Liver (tissue), 9 donors: Measurements from ENCODE around the gene GRIA1. TPM values are rescaled to one million over a fixed set of nuclear protein-coding genes. Genes with fewer than 3 reads are reported as not detected.

ENCODE experiments used
- DNase-seq: peaks from one replicate; pipeline ENCODE4 v3.0.0-alpha.2; 2017; ENCODE audit warnings: low spot score
- H3K27ac ChIP-seq, 2 donors: one replicate each; pipeline ENCODE4 v1.7.0; 2013; ENCODE audit warnings: inconsistent platforms in 2 of 2, low read length in 2 of 2, control low read depth in 1 of 2, low read depth in 1 of 2, mild to moderate bottlenecking in 1 of 2
- H3K27me3 ChIP-seq, 4 donors: one replicate each; pipeline versions ENCODE4 v1.6.1 to v1.7.0; 2013; ENCODE audit warnings: low read length in 3 of 4, inconsistent platforms in 1 of 4, mild to moderate bottlenecking in 1 of 4, moderate library complexity in 1 of 4; ENCODE audit not compliant: control insufficient read depth in 4 of 4, insufficient read depth in 4 of 4
- H3K36me3 ChIP-seq, 4 donors: one replicate each; pipeline versions ENCODE4 v1.6.1 to v1.7.0; 2013; ENCODE audit warnings: low read length in 3 of 4, mild to moderate bottlenecking in 3 of 4, low read depth in 1 of 4, moderate library complexity in 1 of 4; ENCODE audit not compliant: control insufficient read depth in 4 of 4, insufficient read depth in 3 of 4
- H3K4me1 ChIP-seq, 4 donors: one replicate each; pipeline versions ENCODE4 v1.6.1 to v1.7.0; 2013; ENCODE audit warnings: low read length in 3 of 4, mild to moderate bottlenecking in 3 of 4, moderate library complexity in 1 of 4; ENCODE audit not compliant: control insufficient read depth in 4 of 4, insufficient read depth in 4 of 4
- H3K4me3 ChIP-seq, 3 donors: one replicate each; pipeline versions ENCODE4 v1.6.1 to v1.7.0; 2013; ENCODE audit warnings: low read length in 3 of 3, control low read depth in 1 of 3, low read depth in 1 of 3, mild to moderate bottlenecking in 1 of 3
- H3K9ac ChIP-seq, 2 donors: one replicate each; pipeline ENCODE4 v1.7.0; 2013; ENCODE audit warnings: low read length in 2 of 2, mild to moderate bottlenecking in 2 of 2, moderate library complexity in 2 of 2, control low read depth in 1 of 2, low read depth in 1 of 2
- H3K9me3 ChIP-seq, 4 donors: one replicate each; pipeline versions ENCODE4 v1.6.1 to v1.7.0; 2013; ENCODE audit warnings: low read length in 3 of 4; ENCODE audit not compliant: control insufficient read depth in 4 of 4
- EGR1 ChIP-seq, 2 donors: IDR thresholded peaks; 2 replicates each; pipeline ENCODE4 v1.6.1; 2016 to 2018; ENCODE audit warnings: antibody characterized with exemption in 2 of 2, low read depth in 2 of 2
- FOXA1 ChIP-seq: IDR thresholded peaks from 2 replicates; pipeline ENCODE4 v1.6.1; 2016; ENCODE audit warnings: antibody characterized with exemption
- FOXA2 ChIP-seq: IDR thresholded peaks from 2 replicates; pipeline ENCODE4 v1.6.1; 2016; ENCODE audit warnings: antibody characterized with exemption
- GABPA ChIP-seq, 2 donors: IDR thresholded peaks in 1 of 2; conservative IDR thresholded peaks in 1 of 2; 2 replicates each; pipeline ENCODE4 v1.6.1; 2016; ENCODE audit warnings: antibody characterized with exemption in 2 of 2, mild to moderate bottlenecking in 1 of 2, moderate library complexity in 1 of 2
- HNF4A ChIP-seq, 2 donors: conservative IDR thresholded peaks; 2 replicates each; pipeline ENCODE4 v1.6.1; 2016; ENCODE audit warnings: antibody characterized with exemption in 2 of 2, mild to moderate bottlenecking in 2 of 2
- HNF4G ChIP-seq: IDR thresholded peaks from 2 replicates; pipeline ENCODE4 v1.6.1; 2016; ENCODE audit warnings: antibody characterized with exemption
- JUND ChIP-seq, 2 donors: IDR thresholded peaks; 2 replicates each; pipeline ENCODE4 v1.6.1; 2016; ENCODE audit warnings: antibody characterized with exemption in 2 of 2
- NR2F2 ChIP-seq: IDR thresholded peaks from 2 replicates; pipeline ENCODE4 v1.6.1; 2016; ENCODE audit warnings: antibody characterized with exemption
- RAD21 ChIP-seq, 2 donors: IDR thresholded peaks; 2 replicates each; pipeline ENCODE4 v1.6.1; 2016; ENCODE audit warnings: antibody characterized with exemption in 2 of 2, mild to moderate bottlenecking in 2 of 2
- RXRA ChIP-seq, 2 donors: IDR thresholded peaks; 2 replicates each; pipeline ENCODE4 v1.6.1; 2017 to 2018; ENCODE audit warnings: antibody characterized with exemption in 2 of 2, mild to moderate bottlenecking in 1 of 2
- SP1 ChIP-seq: IDR thresholded peaks from 2 replicates; pipeline ENCODE4 v1.6.1; 2018; ENCODE audit warnings: antibody characterized with exemption, mild to moderate bottlenecking
- TAF1 ChIP-seq: conservative IDR thresholded peaks from 2 replicates; pipeline ENCODE4 v1.6.1; 2016; ENCODE audit warnings: antibody characterized with exemption, mild to moderate bottlenecking
- YY1 ChIP-seq: IDR thresholded peaks from 2 replicates; pipeline ENCODE4 v1.6.1; 2016; ENCODE audit warnings: antibody characterized with exemption, mild to moderate bottlenecking
- WGBS: extraction: QIAGEN DNeasy Blood & Tissue Kit; methylation state at CpG from one replicate; pipeline ENCODE4 v1.1.7; 2013; 5-methylcytosine and 5-hydroxymethylcytosine counted together
- polyA plus RNA-seq, 2 donors: library from polyadenylated mRNA; stranded (reverse) in 1 of 2; unstranded in 1 of 2; fragments of 200-250 nt in 1 of 2; fragments of >200 nt in 1 of 2; fragmentation: Nextera tagmentation in 1 of 2; extraction: Ambion mirVana in 1 of 2; gene quantifications; one replicate each; pipeline versions ENCODE4 v1.2.1 to v1.2.3, GENCODE V29; 2013 to 2015
- total RNA-seq, 2 donors: library from RNA; depleted of rRNA; stranded (reverse); fragments of >200 nt; gene quantifications; one replicate each; pipeline ENCODE4 v1.2.3, GENCODE V29; 2014
- TF ChIP-seq, protein P1 (sequence below): IDR thresholded peaks from 2 replicates; pipeline ENCODE4 v1.6.1; 2016; ENCODE audit warnings: antibody characterized with exemption
- TF ChIP-seq, protein P2 (sequence below): IDR thresholded peaks from 2 replicates; pipeline ENCODE4 v1.6.1; 2016; ENCODE audit warnings: antibody characterized with exemption
- TF ChIP-seq, protein P3 (sequence below): IDR thresholded peaks from 2 replicates; pipeline ENCODE4 v1.6.1; 2016; ENCODE audit warnings: antibody characterized with exemption, mild to moderate bottlenecking
- TF ChIP-seq, protein P4 (sequence below): fragments of 150-350 bp; IDR thresholded peaks from 2 replicates; pipeline ENCODE4 v1.5.1; 2017; ENCODE audit warnings: improper control_type of control experiment, low read depth, low read length; ENCODE audit not compliant: missing input control
- TF ChIP-seq, protein P5 (sequence below): IDR thresholded peaks from 2 replicates; pipeline ENCODE4 v1.6.1; 2016; ENCODE audit warnings: antibody characterized with exemption
- donor health status: healthy.
- donor health status: healthy.
- donor health status: healthy.
- donor health status: healthy.
- donor health status: healthy.

GRIA1 gene
- total and polyA plus RNA-seq, 4 donors = 0.08 TPM; not detected in 3

DNA sequence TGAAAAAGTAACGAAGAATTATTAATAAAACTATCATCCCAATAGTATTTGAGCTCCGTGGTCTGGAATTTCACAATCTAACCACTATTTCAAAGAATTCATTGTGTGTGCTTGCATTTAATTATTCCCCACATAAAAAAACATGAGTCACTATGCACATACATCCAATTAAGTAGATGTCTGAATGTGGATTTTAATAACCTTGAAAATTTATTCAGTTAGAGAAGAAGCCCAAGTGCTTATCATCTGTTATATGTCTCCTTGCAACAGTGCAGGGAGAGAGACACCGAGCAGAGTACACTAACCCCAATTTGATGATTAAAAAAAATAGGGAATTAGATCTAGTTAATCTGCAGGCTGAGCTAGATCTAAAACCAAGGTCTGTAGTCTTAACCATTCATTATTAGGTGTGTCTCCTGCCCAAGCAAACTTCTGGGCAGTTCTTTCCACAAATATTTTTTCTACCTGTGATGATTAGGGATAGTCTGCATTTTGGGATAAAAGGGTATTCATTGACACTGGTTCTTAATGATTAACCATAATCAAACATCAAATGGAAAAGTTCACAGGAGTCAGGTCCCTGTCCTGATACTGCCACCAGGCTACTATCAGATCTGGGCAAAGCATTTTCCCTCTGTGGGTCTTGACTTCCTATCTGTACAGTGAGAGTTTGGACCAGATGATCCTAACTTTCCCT lies 164.2 kb downstream of the GRIA1 start:
- DNase-seq = no peak
- Histone ChIP-seq H3K9me3 (no peaks in the 10 kb centered on the region), H3K27me3 (no peaks in the 10 kb centered on the region), H3K36me3 (no peaks in the 10 kb centered on the region), H3K27ac (no peak overlapping the region), H3K4me3 (no peak overlapping the region), H3K9ac (no peak overlapping the region), H3K4me1 (peaks cover 0 to 4% (median 3%) of the 10 kb centered on the region in 4 donors)
- TF ChIP-seq HNF4A (conservative IDR thresholded peaks at IDR 0.05) = peak; percentile 55 to 64
- peak in 1 of 2 donors; percentile 67 for TF ChIP-seq EGR1 (IDR thresholded peaks at IDR 0.05; ENCODE audit: low read depth in 2 of 2)
- no peak for TF ChIP-seq FOXA1
- TF ChIP-seq RAD21 (IDR thresholded peaks at IDR 0.05) = peak; percentile 54 to 58
- TF ChIP-seq YY1 = no peak
- TF ChIP-seq, protein P1, sequence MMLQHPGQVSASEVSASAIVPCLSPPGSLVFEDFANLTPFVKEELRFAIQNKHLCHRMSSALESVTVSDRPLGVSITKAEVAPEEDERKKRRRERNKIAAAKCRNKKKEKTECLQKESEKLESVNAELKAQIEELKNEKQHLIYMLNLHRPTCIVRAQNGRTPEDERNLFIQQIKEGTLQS = no peak
- TF ChIP-seq, protein P2, sequence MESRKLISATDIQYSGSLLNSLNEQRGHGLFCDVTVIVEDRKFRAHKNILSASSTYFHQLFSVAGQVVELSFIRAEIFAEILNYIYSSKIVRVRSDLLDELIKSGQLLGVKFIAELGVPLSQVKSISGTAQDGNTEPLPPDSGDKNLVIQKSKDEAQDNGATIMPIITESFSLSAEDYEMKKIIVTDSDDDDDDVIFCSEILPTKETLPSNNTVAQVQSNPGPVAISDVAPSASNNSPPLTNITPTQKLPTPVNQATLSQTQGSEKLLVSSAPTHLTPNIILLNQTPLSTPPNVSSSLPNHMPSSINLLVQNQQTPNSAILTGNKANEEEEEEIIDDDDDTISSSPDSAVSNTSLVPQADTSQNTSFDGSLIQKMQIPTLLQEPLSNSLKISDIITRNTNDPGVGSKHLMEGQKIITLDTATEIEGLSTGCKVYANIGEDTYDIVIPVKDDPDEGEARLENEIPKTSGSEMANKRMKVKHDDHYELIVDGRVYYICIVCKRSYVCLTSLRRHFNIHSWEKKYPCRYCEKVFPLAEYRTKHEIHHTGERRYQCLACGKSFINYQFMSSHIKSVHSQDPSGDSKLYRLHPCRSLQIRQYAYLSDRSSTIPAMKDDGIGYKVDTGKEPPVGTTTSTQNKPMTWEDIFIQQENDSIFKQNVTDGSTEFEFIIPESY = no peak
- TF ChIP-seq, protein P3, sequence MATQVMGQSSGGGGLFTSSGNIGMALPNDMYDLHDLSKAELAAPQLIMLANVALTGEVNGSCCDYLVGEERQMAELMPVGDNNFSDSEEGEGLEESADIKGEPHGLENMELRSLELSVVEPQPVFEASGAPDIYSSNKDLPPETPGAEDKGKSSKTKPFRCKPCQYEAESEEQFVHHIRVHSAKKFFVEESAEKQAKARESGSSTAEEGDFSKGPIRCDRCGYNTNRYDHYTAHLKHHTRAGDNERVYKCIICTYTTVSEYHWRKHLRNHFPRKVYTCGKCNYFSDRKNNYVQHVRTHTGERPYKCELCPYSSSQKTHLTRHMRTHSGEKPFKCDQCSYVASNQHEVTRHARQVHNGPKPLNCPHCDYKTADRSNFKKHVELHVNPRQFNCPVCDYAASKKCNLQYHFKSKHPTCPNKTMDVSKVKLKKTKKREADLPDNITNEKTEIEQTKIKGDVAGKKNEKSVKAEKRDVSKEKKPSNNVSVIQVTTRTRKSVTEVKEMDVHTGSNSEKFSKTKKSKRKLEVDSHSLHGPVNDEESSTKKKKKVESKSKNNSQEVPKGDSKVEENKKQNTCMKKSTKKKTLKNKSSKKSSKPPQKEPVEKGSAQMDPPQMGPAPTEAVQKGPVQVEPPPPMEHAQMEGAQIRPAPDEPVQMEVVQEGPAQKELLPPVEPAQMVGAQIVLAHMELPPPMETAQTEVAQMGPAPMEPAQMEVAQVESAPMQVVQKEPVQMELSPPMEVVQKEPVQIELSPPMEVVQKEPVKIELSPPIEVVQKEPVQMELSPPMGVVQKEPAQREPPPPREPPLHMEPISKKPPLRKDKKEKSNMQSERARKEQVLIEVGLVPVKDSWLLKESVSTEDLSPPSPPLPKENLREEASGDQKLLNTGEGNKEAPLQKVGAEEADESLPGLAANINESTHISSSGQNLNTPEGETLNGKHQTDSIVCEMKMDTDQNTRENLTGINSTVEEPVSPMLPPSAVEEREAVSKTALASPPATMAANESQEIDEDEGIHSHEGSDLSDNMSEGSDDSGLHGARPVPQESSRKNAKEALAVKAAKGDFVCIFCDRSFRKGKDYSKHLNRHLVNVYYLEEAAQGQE = no peak
- TF ChIP-seq NR2F2 = no peak
- no peak for TF ChIP-seq GABPA (IDR thresholded peaks at IDR 0.05 in 1 of 2, conservative IDR thresholded peaks at IDR 0.05 in 1 of 2)
- peak; percentile 60 for TF ChIP-seq FOXA2
- no peak for TF ChIP-seq TAF1
- no peak for TF ChIP-seq HNF4G
- TF ChIP-seq, protein P4, sequence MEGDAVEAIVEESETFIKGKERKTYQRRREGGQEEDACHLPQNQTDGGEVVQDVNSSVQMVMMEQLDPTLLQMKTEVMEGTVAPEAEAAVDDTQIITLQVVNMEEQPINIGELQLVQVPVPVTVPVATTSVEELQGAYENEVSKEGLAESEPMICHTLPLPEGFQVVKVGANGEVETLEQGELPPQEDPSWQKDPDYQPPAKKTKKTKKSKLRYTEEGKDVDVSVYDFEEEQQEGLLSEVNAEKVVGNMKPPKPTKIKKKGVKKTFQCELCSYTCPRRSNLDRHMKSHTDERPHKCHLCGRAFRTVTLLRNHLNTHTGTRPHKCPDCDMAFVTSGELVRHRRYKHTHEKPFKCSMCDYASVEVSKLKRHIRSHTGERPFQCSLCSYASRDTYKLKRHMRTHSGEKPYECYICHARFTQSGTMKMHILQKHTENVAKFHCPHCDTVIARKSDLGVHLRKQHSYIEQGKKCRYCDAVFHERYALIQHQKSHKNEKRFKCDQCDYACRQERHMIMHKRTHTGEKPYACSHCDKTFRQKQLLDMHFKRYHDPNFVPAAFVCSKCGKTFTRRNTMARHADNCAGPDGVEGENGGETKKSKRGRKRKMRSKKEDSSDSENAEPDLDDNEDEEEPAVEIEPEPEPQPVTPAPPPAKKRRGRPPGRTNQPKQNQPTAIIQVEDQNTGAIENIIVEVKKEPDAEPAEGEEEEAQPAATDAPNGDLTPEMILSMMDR = no peak
- TF ChIP-seq JUND (IDR thresholded peaks at IDR 0.05) = peak; percentile 44 to 59
- TF ChIP-seq SP1 = peak; percentile 60
- peak; percentile 72 to 81 for TF ChIP-seq RXRA (IDR thresholded peaks at IDR 0.05)
- TF ChIP-seq, protein P5, sequence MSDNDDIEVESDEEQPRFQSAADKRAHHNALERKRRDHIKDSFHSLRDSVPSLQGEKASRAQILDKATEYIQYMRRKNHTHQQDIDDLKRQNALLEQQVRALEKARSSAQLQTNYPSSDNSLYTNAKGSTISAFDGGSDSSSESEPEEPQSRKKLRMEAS = no peak
- 57% methylated on average over 3 of the region's 3 CpGs for WGBS
